ENCODE data around the gene TOP3A.

TOP3A gene

DNA sequence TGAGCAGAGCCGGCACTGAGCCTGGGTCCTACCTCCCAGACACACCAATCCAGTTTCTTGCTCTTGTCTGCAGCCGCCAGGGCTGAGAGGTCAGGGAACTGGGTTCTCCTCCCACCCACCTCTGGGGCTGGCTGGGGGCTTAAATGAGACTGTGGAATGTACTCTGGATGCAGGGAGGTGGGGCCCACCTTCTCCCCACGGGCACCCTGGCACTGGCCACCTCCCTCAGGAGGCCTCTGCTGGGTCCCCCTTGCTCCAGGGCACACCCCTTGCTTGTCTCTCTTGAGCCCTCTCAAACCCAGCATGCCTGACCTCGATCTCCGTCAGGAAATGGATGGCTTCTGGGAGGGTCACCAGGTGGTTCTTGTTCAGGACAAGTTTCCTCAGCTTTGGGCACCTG is 62.6 kb downstream of the TOP3A start:
- DNase-seq = no peak

DNA sequence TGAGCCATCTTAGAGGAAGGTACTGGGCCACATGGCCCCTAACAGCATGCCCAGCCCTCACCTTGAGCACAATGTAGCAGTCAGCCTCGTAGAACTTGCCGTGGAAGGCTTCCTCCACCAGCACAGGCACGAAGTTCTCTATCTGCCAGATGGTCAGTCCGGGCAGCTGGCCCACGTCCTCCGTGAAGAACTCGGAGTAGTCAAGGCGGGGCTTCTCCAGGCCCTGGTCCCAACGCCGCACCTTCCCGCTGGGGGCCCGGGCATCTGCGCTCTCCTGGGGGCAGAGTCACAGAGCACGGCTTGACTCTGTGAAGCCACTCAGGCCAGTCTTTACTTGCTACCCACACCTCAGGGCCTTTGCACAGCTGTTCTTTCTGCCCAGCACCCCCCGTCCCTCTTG is 63.6 kb downstream of the TOP3A start:
- DNase-seq = no peak

DNA sequence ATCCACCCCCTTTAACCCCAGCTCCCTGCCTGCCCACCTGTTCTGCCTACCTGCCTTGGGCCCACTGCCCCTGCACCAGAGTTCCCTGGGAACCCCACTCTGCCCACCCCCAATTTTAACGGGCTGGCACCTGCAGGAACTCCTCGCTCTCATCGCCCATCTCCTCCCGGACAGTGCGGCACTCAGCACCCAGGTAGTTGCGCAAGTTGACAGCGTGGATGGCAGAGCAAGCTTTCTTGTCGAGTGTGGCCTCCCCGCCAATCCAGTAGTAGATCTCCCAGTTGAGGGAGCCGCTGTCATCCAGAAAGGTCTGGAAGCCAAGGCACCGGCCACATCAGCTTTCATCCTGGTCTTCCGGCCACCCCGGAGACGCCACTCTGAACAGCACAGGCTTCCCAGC is 64.1 kb downstream of the TOP3A start:
- no peak for DNase-seq

DNA sequence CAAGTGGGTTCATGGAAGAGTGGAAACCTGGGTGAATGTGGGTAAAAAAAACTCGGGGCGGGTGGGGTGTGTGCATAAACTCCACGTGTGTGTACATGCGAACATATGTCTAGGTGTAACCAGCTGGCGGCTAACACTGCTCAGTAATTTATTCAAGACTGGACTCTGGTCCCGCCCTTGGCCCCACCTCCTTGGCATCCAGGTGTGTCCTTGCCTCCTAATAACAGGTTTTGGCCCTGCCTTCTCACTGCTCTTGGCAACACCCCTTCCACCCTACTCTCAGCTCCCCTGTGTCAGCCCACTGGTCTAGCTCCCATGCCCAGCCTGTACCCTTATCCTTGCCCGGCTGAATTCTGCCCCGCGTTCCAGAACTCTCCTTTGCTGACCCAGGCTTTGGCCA is 64.5 kb downstream of the TOP3A start:
- no peak for DNase-seq

DNA sequence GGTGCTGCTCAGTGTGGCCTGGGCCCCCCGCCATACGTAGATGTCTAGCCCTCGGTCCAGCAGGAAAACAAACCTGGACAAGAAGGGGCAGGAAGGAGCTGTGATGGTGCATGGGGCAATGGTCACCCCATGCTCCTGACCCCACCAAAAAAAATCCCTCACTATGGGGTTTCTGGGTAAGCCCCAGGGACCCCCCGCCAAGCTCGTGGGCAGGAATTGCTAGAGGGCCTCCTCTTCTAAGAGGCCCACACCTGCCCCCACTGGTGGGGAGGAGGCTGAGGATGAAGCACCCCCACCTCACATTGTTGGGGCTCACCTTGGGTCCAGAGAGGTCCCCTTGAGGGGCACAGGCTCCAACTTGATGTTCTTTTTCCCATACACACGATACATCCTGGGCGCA is 66.0 kb downstream of the TOP3A start:
- no peak for DNase-seq

DNA sequence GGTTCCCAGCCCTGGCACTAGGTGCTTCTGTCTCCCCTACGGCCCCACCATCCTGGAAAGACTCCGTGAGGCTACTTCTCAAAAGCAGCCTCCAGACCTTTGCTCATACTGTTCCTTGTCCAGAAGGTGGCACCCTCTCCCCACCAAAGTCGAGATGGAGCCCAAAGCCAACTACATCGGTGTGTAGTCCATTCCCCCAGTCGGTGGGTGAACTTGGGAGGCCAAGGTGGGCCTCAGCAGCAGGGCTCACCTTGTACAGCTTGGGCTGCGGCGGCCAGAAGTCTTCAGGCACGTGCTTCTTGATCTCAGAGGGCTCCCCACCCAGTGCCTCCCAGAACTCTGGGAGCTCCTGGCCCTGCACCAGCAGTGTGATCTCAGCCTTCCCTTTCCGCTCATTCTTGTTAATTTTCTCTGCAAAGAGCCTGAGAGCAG is 66.5 kb downstream of the TOP3A start:
- DNase-seq = peak; percentile 78

DNA sequence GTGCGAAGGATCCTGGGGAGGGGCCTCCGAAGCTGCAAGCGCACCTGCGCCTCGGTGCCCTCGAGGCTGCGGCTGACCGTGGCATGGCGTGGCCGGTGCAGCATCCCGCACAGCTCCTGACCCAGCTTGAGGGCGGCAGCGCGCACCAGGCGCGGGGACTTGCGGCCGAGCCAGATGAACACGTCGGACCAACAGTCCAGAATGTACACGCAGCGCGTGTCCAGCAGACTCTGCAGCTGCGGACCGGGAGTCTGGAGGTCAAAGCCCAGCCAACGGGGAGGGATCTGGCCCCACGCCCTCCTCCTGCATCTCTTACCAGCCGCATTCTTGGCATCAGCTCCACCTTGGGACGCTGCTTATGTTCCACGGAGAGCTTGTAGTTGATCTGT is 67.2 kb downstream of the TOP3A start:
- no peak for DNase-seq

DNA sequence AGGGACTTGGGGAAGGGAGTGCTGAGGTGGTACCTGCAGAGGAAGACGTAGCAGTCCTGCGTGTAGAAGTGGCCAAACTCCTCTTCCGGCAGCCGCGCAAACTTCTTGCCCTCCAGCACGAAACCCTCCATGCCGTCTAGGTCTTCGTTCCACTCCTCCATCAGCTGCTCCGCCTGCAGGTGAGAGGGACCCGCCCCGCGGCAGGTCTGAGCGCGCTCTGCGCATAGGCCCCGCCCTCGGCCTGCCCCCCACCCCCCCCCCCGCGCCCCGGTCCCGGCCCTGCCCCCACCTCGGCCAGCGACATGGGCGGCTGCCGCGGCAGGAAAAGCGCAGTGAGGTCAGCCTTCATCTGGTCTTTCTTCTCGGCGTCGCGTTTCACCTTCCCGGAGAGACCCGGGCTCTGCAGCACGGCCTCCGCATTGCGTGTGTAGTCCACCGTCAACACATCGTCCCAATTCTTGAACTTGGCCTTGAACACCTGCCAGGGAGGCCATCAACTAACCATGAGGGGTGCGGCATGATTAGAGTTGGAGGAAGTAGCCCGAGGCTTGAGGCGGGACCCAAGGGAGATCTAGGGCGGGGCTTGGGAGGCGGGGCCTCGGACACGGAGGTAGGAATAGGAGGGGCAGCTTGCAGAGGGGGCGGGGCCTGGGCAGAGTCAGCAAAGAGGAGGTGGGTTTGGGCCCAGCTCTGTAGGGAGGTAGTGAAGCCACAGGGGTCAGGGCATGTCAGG is 67.7 kb downstream of the TOP3A start:
- peak; percentile 45 for DNase-seq

DNA sequence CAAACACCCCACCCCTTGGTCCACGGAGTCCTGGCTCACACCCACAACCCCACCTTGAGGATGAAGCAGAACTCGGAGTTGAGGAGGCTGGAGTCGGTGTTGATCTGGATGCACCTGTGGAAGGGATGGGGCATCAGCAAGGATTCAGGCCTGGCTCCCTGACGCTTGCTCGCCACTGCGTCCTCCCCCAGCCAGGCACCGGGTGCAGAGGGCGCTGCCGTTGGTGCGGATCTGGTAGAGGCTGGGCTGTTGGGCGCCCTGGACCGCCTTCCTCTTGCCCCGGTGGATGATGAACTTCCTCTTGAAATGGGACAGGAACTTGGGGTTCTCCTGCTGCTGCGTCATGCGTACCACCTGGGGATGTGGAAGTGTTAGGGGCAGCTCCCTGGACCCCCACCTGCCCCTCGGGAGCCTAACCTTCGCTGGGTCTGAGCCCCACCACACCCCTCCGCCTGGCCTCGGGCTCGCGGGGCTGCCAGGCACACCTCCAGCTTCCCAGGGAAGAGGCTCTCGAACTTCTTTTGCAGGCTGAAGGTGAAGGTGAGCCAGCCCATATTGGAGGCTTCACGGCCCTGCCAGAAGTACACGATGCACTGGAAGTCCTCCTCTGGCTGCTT is 68.6 kb downstream of the TOP3A start:
- no peak for DNase-seq

DNA sequence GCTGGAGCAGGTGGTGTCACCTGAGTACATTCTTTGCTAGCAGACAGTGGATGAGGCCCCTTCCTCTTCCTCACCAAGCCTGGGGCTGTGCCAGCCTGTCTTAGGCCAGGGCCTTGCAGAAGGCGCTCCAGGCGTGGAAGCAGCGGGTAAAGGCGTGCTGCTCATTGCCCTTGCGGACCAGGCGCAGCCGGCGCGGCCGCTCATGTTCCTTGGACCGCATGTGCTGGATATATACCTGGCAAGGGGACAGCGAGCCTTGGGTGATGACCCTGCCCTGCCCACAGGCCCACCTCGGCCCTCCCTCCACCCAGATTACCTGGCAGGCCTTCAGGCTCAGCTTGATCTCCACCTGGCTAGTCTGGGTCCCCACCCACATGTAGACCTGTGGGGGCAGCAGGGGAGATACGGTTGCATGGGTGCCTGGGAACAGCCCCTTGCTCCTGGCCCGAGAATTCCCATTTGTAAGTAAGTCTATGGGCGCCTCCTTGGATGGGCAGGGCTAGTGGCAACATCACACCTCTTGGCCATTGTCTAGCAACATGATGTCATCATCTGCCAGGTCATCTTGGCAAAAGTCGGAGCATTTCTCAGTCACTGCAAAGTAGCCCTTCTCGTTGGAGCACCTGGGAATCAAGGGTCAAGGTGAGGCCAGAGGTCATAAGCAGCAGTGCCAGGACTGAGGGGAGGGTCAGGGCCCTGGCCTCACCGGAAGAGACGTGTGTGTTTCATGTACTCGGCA is 69.6 kb downstream of the TOP3A start:
- DNase-seq = no peak

DNA sequence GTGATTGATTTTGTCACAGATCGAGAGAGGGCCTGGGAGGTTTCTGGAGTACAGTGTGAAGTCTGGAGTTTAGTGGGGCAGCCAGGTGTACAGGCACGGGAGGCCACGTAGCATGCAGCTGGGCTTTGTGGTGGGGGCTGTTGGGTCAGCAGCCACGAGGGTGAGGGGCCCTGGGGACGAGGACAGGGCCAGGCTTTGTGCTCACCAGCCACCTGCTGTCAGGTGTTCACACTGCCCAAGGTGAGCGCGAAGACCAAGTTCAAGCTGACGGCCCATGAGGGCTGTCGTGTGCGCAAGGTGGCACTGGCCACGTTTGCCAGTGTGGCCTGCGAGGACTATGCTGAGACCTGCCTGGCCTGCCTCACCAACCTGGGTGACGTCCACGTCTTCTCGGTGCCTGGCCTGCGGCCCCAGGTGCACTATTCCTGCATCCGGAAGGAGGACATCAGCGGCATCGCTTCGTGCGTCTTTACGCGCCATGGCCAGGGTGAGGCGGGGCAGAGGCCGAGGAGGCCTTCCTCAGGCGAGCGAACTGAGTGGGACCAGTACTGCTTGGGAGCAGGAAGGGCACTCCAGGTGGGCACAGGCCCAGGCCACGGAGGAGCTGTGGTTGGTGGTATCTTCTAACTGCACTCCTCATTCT is 73.4 kb downstream of the TOP3A start:
- no peak for DNase-seq

DNA sequence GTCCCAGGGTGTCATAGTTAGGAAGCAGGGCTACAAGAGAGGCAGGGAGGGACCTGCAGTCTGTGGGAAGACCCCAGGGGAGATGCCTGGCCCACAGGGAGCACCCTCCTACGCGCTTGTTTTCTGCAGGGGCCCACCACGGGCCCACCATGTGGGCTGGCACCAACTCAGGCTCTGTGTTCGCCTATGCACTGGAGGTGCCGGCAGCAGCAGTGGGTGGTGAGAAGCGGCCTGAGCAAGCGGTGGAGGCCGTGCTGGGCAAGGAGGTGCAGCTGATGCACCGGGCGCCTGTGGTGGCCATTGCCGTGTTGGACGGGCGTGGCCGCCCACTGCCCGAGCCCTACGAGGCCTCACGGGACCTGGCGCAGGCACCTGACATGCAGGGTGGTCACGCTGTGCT is 74.3 kb downstream of the TOP3A start:
- no peak for DNase-seq

DNA sequence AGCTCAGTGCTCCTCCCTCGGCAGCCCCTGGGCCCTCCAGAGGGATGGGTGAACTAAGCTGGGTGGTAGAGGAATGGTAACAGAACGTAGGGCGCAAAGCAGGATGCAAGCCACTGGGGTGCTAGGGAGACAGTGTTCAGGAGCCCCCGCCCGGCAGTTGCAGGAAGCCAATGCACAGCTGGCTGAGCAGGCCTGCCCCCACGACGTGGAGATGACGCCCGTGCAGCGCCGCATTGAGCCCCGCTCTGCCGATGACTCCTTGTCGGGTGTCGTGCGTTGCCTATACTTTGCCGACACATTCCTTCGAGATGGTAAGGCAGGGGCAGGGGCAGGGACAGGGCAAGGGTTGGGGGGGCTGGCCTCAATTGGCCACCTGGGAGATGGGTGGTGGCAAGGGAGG is 76.5 kb downstream of the TOP3A start:
- no peak for DNase-seq

DNA sequence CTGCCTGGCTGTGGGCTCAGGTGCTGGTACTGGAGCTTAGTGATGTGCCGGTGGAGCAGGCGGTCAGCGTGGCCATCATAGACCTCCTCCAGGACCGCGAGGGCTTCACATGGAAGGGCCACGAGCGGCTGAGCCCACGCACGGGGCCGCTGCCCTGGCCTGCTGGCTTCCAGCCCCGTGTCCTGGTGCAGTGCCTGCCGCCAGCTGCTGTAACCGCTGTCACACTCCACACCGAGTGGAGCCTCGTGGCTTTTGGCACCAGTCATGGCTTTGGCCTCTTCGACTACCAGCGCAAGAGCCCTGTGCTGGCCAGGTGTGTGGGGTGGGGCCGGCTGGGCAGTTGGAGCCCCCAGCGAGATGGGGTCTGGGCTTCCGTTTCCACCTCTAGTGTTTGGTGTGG is 77.3 kb downstream of the TOP3A start:
- DNase-seq = no peak

DNA sequence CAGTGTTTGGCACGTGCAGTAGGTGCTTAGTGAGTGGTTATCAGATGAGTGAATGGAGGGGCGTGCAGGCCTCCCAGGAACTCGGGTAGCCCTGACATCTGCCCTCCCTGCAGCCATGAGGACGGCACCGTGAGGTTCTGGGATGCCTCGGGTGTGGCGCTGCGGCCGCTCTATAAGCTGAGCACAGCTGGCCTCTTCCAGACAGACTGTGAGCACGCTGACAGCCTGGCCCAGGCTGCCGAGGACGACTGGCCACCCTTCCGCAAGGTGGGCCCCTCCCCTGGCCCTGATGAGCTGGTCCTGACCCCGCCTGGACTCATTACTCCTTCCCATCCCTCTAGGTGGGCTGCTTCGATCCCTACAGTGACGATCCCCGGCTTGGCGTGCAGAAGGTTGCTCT is 78.3 kb downstream of the TOP3A start:
- DNase-seq = no peak

DNA sequence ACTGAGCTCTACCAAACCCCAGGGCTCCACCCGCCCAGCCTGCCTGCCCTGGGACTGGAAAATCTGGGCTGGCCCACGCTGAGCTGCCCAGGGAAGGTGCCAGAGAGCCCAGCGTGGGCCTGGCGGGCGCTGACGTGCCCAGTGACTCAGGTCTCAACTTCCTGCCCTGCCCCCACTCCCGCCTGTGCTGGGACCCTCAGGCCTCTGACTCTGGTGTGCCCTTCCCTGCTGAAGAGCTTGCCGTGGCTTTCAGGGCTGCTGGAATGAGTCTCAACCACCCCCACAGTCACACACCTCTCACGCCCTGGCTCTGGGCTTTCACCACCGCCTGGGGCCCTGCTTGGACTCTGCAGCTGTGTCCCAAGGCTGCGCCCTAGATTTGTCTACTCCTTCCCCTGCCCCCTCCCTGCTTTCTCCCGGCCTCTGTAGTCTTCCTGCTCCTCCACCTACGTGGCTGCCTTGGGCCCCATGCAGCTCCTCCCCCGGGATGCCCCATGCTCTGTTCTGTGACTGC is 79.0 kb downstream of the TOP3A start:
- peak; percentile 15 for DNase-seq

DNA sequence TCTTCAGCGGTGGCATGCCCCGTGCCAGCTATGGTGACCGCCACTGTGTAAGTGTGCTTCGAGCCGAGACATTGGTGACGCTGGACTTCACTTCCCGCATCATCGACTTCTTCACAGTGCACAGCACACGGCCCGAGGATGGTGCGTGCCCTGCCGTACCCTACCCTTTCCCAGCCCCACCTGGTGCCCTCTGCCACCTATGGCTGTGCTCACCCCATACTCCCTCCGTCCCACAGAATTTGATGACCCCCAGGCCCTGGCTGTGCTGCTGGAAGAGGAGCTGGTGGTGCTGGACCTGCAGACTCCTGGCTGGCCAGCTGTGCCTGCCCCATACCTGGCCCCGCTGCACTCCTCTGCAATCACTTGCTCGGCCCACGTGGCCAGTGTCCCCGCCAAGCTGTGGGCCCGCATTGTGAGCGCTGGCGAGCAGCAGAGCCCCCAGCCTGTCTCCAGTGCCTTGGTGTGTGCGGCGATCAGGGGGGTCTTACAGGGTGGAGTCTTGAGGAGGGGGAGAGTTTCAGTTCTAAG is 79.9 kb downstream of the TOP3A start:
- no peak for DNase-seq

DNA sequence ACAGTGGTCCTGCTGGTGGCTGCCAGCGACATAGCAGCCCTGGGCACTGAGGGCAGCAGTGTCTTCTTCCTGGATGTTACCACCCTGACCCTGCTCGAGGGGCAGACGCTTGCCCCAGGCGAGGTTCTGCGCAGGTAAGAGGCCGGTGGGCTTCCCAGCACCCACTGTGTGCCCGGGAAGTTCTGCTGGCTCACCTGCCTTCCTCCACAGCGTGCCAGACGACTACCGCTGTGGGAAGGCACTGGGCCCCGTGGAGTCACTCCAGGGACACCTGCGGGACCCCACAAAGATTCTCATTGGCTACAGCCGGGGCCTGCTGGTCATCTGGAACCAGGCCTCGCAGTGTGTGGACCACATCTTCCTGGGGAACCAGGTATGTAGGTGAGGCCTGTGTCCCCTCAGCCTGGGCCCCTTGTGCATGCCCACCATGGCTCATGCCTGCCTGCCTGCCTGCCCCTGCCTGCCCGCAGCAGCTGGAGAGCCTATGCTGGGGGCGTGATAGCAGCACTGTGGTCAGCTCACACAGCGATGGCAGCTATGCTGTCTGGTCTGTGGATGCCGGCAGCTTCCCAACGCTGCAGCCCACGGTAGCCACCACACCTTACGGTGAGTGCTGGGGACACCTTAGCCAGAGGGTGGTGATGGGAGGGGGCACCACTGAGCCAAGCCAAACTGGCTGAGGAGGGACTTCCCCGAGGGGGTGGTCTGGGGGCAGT is 80.8 kb downstream of the TOP3A start:
- DNase-seq = no peak

DNA sequence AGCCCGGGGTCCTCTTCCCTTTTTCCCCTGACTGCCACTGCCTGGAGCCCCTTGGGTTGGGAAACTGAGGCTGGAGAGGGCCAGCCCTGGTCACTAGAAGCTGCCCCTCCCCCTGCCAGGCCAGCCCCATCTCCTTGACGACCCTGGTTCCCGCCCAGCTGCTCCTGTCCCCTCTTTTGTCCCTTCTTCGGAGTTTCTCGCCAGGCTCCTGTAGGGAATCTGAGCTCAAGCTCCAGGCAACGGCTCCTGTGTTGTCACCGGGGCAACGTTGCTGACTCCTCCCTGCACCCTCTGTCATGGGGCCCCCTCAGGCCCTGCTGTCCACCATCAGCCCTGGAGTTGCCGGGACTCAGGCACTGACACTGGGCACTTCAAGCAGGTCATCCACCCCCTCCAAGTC is 83.6 kb downstream of the TOP3A start:
- DNase-seq = no peak

DNA sequence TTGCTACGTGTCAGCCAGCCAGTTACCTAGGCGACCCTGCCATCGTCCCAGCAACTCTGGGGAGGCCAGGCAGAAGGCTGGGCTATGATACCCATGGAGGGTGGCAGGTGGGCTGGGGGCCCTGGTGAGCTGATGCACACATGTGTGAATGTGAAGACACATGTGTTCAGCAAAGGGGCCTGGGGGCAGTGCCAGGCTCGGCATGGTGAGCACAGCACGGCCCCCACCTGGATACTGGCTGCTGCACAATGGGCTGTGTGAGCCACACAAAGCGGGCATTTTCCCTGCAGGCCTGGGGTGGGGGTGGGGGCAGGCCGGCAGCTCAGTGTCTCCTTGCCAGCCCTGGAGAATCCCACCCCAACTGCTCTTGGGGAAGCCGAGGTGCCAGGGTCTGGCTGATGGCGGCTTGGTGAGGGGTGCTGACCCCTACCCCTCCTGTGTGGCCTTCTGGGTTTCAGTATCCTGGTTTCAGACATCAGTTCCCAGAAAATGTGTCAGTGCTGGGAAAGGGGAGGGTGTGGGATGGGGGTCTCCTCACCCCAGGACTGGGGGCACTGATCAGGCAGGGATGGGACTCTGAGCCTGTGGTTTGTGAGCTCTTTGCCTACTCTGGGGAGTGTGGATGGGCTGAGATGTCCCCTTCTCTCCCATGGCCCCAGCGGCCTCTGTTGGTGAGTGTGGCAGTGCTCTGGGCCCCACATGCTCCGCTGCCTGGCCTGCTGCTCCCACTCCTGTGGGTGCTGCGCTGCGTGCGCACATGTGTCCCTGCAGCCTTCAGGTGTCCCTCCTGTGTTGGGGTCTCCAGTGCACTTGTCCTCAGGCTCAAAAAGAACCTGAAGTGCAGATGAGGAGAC is 84.3 kb downstream of the TOP3A start:
- DNase-seq = no peak

DNA sequence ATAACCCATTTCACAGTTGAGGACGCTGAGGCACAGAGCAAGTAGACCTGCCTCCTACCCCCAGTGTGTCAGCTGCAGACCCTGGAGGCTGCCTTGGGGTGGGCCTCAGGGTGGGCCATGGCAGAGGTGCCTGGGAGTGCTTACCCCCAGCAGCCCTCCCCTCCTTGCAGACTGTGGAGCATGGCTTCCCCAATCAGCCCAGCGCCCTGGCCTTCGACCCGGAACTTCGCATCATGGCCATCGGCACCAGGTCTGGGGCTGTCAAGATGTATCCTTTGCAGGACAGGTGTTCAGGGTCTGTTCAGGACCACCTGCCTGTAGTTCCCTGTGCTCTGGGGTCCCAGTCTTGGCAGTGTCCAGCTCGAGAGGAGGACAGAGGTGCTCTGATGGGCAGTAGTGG is 85.0 kb downstream of the TOP3A start:
- no peak for DNase-seq

DNA sequence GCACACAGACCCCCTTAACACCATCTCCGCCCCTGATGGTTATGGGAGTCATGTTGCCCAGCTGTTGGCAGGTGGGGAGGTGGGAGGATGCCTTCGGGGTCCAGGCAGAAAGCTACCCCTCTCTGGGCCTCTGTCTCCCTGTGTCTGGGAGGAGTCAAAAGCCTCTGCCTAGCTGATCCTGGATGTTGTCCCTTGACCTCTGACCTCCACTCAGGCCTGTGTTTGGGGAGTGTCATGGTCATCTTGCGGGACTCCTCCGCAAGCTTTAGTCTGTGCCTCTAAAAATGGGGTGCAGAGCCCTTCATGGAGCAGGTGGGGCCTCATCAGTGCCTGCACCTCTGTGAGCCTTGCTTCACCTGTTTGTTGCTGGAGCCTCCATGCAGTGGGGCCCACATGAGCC is 85.5 kb downstream of the TOP3A start:
- DNase-seq = no peak

All from activated CD4-positive, alpha-beta T cell treated with anti-CD3 and anti-CD28 coated beads, Interleukin-2, Interleukin-6, amounts not matched to agents 100 ng/mL and 50 ng/mL, durations not matched to agents 16 hours and 8 hours (primary cell).